Measurements from ENCODE around the gene XRCC5. TPM values are rescaled to one million over a fixed set of nuclear protein-coding genes. Genes with fewer than 3 reads are reported as not detected.

Gene XRCC5
- polyA plus RNA-seq, 1 donor from 2014 or later: 279 TPM

DNA sequence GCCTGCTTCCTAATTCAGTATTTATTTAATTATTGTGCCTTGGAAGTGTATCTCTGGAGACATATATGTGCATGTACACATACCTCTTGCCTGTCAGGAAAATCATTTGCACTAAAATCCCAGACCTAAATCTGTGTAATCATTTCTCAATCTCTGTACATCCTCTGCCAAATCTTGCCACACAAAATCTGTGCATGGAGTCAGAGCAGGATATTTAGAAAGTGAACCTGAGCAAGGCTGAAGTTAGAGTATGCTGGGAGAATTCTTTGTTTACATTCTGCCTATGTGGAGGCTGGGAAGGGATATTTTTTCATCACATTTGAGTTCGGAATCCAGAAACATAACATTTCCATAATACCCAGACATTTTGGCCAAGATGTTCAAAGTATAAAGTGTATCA, 9.3 kb downstream of the XRCC5 start:
- Histone ChIP-seq H3F3A (ENCODE audit: insufficient read depth, low read length, poor library complexity, severe bottlenecking) (no peaks in the 10 kb centered on the region), H3K27me3 (ENCODE audit: insufficient read depth, low read depth, low read length) (no peaks in the 10 kb centered on the region), H3K27ac (ENCODE audit: low read length) (no peak overlapping the region), H3K9me2 (ENCODE audit: insufficient read depth, low read length) (no peaks in the 10 kb centered on the region), H3K36me3 (ENCODE audit: insufficient read depth, low read length) (peaks cover 21% of the 10 kb centered on the region), H3K4me2 (ENCODE audit: low read length) (no peak overlapping the region), H2AFZ (ENCODE audit: low read depth, low read length) (no peak overlapping the region), H3K9me3 (ENCODE audit: low read length) (no peaks in the 10 kb centered on the region), H3K9ac (ENCODE audit: low read length) (no peak overlapping the region), H4K20me1 (ENCODE audit: insufficient read depth) (no peaks in the 10 kb centered on the region), H3K4me3 (ENCODE audit: low read length) (no peak overlapping the region), H3K79me2 (replicated peaks; ENCODE audit: insufficient read depth, low read length) (peaks cover 47% of the 10 kb centered on the region)
- TF ChIP-seq TAF1 (IDR thresholded peaks at IDR 0.05; ENCODE audit: low read depth): no peak
- TF ChIP-seq POLR2AphosphoS5 (IDR thresholded peaks at IDR 0.05): no peak
- TF ChIP-seq, protein P1, sequence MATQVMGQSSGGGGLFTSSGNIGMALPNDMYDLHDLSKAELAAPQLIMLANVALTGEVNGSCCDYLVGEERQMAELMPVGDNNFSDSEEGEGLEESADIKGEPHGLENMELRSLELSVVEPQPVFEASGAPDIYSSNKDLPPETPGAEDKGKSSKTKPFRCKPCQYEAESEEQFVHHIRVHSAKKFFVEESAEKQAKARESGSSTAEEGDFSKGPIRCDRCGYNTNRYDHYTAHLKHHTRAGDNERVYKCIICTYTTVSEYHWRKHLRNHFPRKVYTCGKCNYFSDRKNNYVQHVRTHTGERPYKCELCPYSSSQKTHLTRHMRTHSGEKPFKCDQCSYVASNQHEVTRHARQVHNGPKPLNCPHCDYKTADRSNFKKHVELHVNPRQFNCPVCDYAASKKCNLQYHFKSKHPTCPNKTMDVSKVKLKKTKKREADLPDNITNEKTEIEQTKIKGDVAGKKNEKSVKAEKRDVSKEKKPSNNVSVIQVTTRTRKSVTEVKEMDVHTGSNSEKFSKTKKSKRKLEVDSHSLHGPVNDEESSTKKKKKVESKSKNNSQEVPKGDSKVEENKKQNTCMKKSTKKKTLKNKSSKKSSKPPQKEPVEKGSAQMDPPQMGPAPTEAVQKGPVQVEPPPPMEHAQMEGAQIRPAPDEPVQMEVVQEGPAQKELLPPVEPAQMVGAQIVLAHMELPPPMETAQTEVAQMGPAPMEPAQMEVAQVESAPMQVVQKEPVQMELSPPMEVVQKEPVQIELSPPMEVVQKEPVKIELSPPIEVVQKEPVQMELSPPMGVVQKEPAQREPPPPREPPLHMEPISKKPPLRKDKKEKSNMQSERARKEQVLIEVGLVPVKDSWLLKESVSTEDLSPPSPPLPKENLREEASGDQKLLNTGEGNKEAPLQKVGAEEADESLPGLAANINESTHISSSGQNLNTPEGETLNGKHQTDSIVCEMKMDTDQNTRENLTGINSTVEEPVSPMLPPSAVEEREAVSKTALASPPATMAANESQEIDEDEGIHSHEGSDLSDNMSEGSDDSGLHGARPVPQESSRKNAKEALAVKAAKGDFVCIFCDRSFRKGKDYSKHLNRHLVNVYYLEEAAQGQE (IDR thresholded peaks at IDR 0.05; ENCODE audit: borderline replicate concordance): no peak
- TF ChIP-seq MXI1 (conservative IDR thresholded peaks at IDR 0.05; ENCODE audit: poor library complexity, severe bottlenecking): no peak
- no peak for TF ChIP-seq RAD21 (conservative IDR thresholded peaks at IDR 0.05)
- TF ChIP-seq, protein P2, sequence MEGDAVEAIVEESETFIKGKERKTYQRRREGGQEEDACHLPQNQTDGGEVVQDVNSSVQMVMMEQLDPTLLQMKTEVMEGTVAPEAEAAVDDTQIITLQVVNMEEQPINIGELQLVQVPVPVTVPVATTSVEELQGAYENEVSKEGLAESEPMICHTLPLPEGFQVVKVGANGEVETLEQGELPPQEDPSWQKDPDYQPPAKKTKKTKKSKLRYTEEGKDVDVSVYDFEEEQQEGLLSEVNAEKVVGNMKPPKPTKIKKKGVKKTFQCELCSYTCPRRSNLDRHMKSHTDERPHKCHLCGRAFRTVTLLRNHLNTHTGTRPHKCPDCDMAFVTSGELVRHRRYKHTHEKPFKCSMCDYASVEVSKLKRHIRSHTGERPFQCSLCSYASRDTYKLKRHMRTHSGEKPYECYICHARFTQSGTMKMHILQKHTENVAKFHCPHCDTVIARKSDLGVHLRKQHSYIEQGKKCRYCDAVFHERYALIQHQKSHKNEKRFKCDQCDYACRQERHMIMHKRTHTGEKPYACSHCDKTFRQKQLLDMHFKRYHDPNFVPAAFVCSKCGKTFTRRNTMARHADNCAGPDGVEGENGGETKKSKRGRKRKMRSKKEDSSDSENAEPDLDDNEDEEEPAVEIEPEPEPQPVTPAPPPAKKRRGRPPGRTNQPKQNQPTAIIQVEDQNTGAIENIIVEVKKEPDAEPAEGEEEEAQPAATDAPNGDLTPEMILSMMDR (IDR thresholded peaks at IDR 0.05; ENCODE audit: poor library complexity, severe bottlenecking): no peak
- no peak for TF ChIP-seq EZH2 (IDR thresholded peaks at IDR 0.05; ENCODE audit: borderline replicate concordance, insufficient read depth, low read length, poor library complexity, severe bottlenecking)
- no peak for TF ChIP-seq EP300 (conservative IDR thresholded peaks at IDR 0.05; ENCODE audit: poor library complexity, severe bottlenecking)
- TF ChIP-seq SMC3 (conservative IDR thresholded peaks at IDR 0.05; ENCODE audit: poor library complexity): no peak

DNA sequence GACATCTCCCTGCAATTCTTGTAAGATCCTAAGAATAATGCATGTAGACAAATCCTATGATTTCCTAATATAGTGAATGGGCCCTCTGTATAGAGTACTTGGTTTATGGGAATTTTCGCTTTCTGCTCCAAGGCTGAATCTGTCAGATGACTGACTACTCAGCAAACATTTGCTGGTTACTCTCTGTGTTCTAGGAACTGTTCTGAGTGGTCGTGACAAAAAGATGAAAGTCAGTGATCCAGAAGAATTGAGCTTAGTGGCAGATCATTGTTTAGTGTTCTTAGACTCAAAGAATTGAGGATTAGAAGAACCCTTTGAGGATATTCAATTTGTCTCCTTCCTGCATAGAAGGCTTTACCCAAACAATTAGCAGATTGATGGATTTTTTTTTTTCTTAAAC, 10.0 kb downstream of the XRCC5 start:
- H3K27ac ChIP-seq (ENCODE audit: low read length): no peak overlapping the region
- no peak overlapping the region for H3K9ac ChIP-seq (ENCODE audit: low read length)

More for the DNA sequence above, 10.0 kb downstream of the XRCC5 start:
- no peak overlapping the region for H2AFZ ChIP-seq (ENCODE audit: low read depth, low read length)
- no peaks in the 10 kb centered on the region for H3K9me2 ChIP-seq (ENCODE audit: insufficient read depth, low read length)
- H3K36me3 ChIP-seq (ENCODE audit: insufficient read depth, low read length): peaks cover 21% of the 10 kb centered on the region
- H3K79me2 ChIP-seq (replicated peaks; ENCODE audit: insufficient read depth, low read length): peaks cover 47% of the 10 kb centered on the region
- no peak overlapping the region for H3K4me3 ChIP-seq (ENCODE audit: low read length)
- no peaks in the 10 kb centered on the region for H3K9me3 ChIP-seq (ENCODE audit: low read length)
- no peaks in the 10 kb centered on the region for H3F3A ChIP-seq (ENCODE audit: insufficient read depth, low read length, poor library complexity, severe bottlenecking)
- TF ChIP-seq RAD21 (conservative IDR thresholded peaks at IDR 0.05) (no peak), EP300 (conservative IDR thresholded peaks at IDR 0.05; ENCODE audit: poor library complexity, severe bottlenecking) (no peak), TAF1 (IDR thresholded peaks at IDR 0.05; ENCODE audit: low read depth) (no peak), EZH2 (IDR thresholded peaks at IDR 0.05; ENCODE audit: borderline replicate concordance, insufficient read depth, low read length, poor library complexity, severe bottlenecking) (no peak), MXI1 (conservative IDR thresholded peaks at IDR 0.05; ENCODE audit: poor library complexity, severe bottlenecking) (no peak), SMC3 (conservative IDR thresholded peaks at IDR 0.05; ENCODE audit: poor library complexity) (no peak)
- TF ChIP-seq, protein P2 (IDR thresholded peaks at IDR 0.05; ENCODE audit: poor library complexity, severe bottlenecking): no peak
- no peaks in the 10 kb centered on the region for H4K20me1 ChIP-seq (ENCODE audit: insufficient read depth)
- no peak overlapping the region for H3K4me2 ChIP-seq (ENCODE audit: low read length)
- no peaks in the 10 kb centered on the region for H3K27me3 ChIP-seq (ENCODE audit: insufficient read depth, low read depth, low read length)

Measured in neural cell (in vitro differentiated cells).